SK-N-SH treated with all-trans-retinoic acid at 6 μM for 48 hours (cell line): ENCODE results near the gene PGS1.

Experiments
- ATAC-seq: fragments of 200-7000 bp; cut with Tn5 transposase; 3 replicates; pipeline ENCODE4 v1.9.1; 2020; ENCODE audit warnings: mild to moderate bottlenecking, moderate library complexity
- ARNTL ChIP-seq: fragments of 450-650 bp; formaldehyde crosslinking; IDR thresholded peaks from 2 replicates; pipeline ENCODE4 v1.5.0; 2020; ENCODE audit warnings: low read depth, mild to moderate bottlenecking, moderate library complexity, borderline replicate concordance
- BACH2 ChIP-seq: fragments of 250-450 bp; sonication (Bioruptor Pico); IDR thresholded peaks from 2 replicates; pipeline ENCODE4 v1.9.0; 2021; ENCODE audit warnings: mild to moderate bottlenecking, borderline replicate concordance
- CREB5 ChIP-seq: fragments of 250-450 bp; sonication (Bioruptor Pico); IDR thresholded peaks from 2 replicates; pipeline ENCODE4 v1.5.1; 2020; ENCODE audit warnings: low read depth, mild to moderate bottlenecking, moderate library complexity
- CSDC2 ChIP-seq: fragments of 250-450 bp; sonication (Bioruptor Pico); IDR thresholded peaks from 2 replicates; pipeline ENCODE4 v1.5.0; 2020; ENCODE audit warnings: mild to moderate bottlenecking, moderate library complexity
- CSRNP3 ChIP-seq: fragments of 250-450 bp; sonication (Bioruptor Pico); IDR thresholded peaks from 2 replicates; pipeline ENCODE4 v1.5.1; 2021; ENCODE audit warnings: mild to moderate bottlenecking, moderate library complexity
- ESRRG ChIP-seq: fragments of 250-450 bp; sonication (Bioruptor Pico); IDR thresholded peaks from 2 replicates; pipeline ENCODE4 v1.6.1; 2021; ENCODE audit warnings: mild to moderate bottlenecking
- ISL1 ChIP-seq: fragments of 250-450 bp; sonication (Bioruptor Pico); IDR thresholded peaks from 2 replicates; pipeline ENCODE4 v2.1.2; 2022; ENCODE audit warnings: mild to moderate bottlenecking, moderate library complexity
- PATZ1 ChIP-seq: fragments of 250-450 bp; sonication (Bioruptor Pico); IDR thresholded peaks from 2 replicates; pipeline ENCODE4 v1.8.0; 2020; ENCODE audit warnings: mild to moderate bottlenecking, moderate library complexity, borderline replicate concordance
- POU6F1 ChIP-seq: fragments of 250-450 bp; sonication (Bioruptor Pico); IDR thresholded peaks from 2 replicates; pipeline ENCODE4 v1.8.0; 2021; ENCODE audit warnings: low read depth, mild to moderate bottlenecking, moderate library complexity, borderline replicate concordance
- PPARA ChIP-seq: fragments of 250-450 bp; sonication (Bioruptor Pico); IDR thresholded peaks from 2 replicates; pipeline ENCODE4 v1.5.0; 2020; ENCODE audit warnings: mild to moderate bottlenecking, borderline replicate concordance
- RARB ChIP-seq: fragments of 250-450 bp; sonication (Bioruptor Pico); IDR thresholded peaks from 2 replicates; pipeline ENCODE4 v1.8.0; 2021; ENCODE audit warnings: mild to moderate bottlenecking, moderate library complexity
- TOX ChIP-seq: fragments of 250-450 bp; sonication (Bioruptor Pico); IDR thresholded peaks from 2 replicates; pipeline ENCODE4 v1.8.0; 2021; ENCODE audit warnings: mild to moderate bottlenecking, moderate library complexity, borderline replicate concordance
- TSHZ2 ChIP-seq: fragments of 250-450 bp; sonication (Bioruptor Pico); IDR thresholded peaks from 2 replicates; pipeline ENCODE4 v1.5.0; 2020; ENCODE audit warnings: mild to moderate bottlenecking, moderate library complexity
- ZC3H10 ChIP-seq: fragments of 250-450 bp; sonication (Bioruptor Pico); IDR thresholded peaks from 2 replicates; pipeline ENCODE4 v1.5.1; 2021; ENCODE audit warnings: mild to moderate bottlenecking, moderate library complexity
- ZFP30 ChIP-seq: fragments of 450-650 bp; formaldehyde crosslinking; IDR thresholded peaks from 2 replicates; pipeline ENCODE4 v1.5.0; 2022; ENCODE audit warnings: mild to moderate bottlenecking, moderate library complexity
- ZNF565 ChIP-seq: fragments of 450-650 bp; formaldehyde crosslinking; conservative IDR thresholded peaks from 2 replicates; pipeline ENCODE4 v1.5.0; 2020; ENCODE audit warnings: low read depth, mild to moderate bottlenecking, moderate library complexity
- ZNF8 ChIP-seq: fragments of 450-650 bp; formaldehyde crosslinking; IDR thresholded peaks from 2 replicates; pipeline ENCODE4 v1.5.0; 2020; ENCODE audit warnings: mild to moderate bottlenecking, moderate library complexity

The PGS1 gene

GRCh38 chr17:78362671-78363070 lies 15.8 kb upstream of the PGS1 start:
- TF ChIP-seq ESRRG (CRISPR knock-in tag): no peak
- TF ChIP-seq ZFP30 (CRISPR knock-in tag): no peak
- TF ChIP-seq ISL1 (CRISPR knock-in tag): no peak
- TF ChIP-seq PATZ1 (CRISPR knock-in tag): no peak
- no peak for TF ChIP-seq CSDC2 (CRISPR knock-in tag)
- no peak for TF ChIP-seq ZNF565
- no peak for TF ChIP-seq RARB (CRISPR knock-in tag)
- ATAC-seq: no peak

- no peak for ATAC-seq
- TF ChIP-seq CREB5 (no peak), BACH2 (CRISPR knock-in tag) (no peak), ZFP30 (CRISPR knock-in tag) (no peak), RARB (CRISPR knock-in tag) (no peak), TOX (CRISPR knock-in tag) (no peak), PPARA (CRISPR knock-in tag) (no peak), POU6F1 (CRISPR knock-in tag) (no peak), ARNTL (CRISPR knock-in tag) (no peak), ISL1 (CRISPR knock-in tag) (no peak), ZC3H10 (CRISPR knock-in tag) (no peak), ZNF8 (no peak), TSHZ2 (CRISPR knock-in tag) (no peak)
These were observed 13.8 kb upstream of the PGS1 start for GRCh38 chr17:78364436-78365281.

GRCh38 chr17:78365561-78366108 lies 12.8 kb upstream of the PGS1 start:
- TF ChIP-seq ESRRG (CRISPR knock-in tag) (no peak), ARNTL (CRISPR knock-in tag) (no peak), CSDC2 (CRISPR knock-in tag) (no peak), RARB (CRISPR knock-in tag) (no peak), CSRNP3 (CRISPR knock-in tag) (no peak), POU6F1 (CRISPR knock-in tag) (no peak), ZFP30 (CRISPR knock-in tag) (no peak)

More at GRCh38 chr17:78365561-78366108, 12.8 kb upstream of the PGS1 start:
- no peak for ATAC-seq
